ENCODE results near the gene ZNF330. TPM values are rescaled to one million over a fixed set of nuclear protein-coding genes. Genes with fewer than 3 reads are reported as not detected.

Gene ZNF330
- total RNA-seq, 2 experiments from 2014 or later = 34.3 to 60.9 TPM

DNA sequence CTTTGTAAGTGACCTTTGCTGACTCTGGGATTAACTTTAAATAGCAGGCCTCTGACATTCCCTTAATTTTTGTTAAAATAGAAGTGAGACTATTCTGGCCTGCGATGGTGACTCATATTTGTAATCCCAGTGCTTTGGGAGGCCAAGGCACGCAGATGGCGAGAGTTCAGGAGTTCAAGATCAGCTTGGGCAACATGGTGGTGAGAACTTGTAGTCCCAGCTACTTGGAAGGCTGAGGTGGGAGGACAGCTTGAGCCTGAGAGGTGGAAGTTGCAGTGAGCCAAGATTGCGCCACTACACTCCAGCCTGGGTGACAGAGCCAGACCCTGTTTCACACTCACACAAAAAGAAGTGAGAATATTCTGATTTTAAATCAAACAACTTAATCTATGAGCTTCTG is 27.3 kb downstream of the ZNF330 start:
- no peaks in the 10 kb centered on the region for H3K36me3 ChIP-seq (ENCODE audit: insufficient read depth, low read length)
- H3K4me1 ChIP-seq (ENCODE audit: insufficient read depth, low read length, poor library complexity, severe bottlenecking) = no peaks in the 10 kb centered on the region
- H3K9me3 ChIP-seq (ENCODE audit: low read length) = no peaks in the 10 kb centered on the region
- ChIA-PET POLR2A (interaction anchor here (0.6 kb wide), 1 partner anchor 33 kb away, joined by 3 read pairs; no protein-coding TSS in a partner anchor), CTCF (ENCODE audit: unreplicated experiment) (no interaction called here)
- DNase-seq (ENCODE audit: low spot score) = no peak
- intact Hi-C loops (cut with micrococcal nuclease; ENCODE audit: unreplicated experiment) = no loop called here
- no peak overlapping the region for H2AFZ ChIP-seq (ENCODE audit: low read length)
- no peaks in the 10 kb centered on the region for H3K79me2 ChIP-seq (ENCODE audit: insufficient read depth, low read depth, low read length)
- H3K4me3 ChIP-seq (ENCODE audit: low read depth, low read length, poor library complexity, severe bottlenecking) = no peak overlapping the region
- TF ChIP-seq, protein P1, sequence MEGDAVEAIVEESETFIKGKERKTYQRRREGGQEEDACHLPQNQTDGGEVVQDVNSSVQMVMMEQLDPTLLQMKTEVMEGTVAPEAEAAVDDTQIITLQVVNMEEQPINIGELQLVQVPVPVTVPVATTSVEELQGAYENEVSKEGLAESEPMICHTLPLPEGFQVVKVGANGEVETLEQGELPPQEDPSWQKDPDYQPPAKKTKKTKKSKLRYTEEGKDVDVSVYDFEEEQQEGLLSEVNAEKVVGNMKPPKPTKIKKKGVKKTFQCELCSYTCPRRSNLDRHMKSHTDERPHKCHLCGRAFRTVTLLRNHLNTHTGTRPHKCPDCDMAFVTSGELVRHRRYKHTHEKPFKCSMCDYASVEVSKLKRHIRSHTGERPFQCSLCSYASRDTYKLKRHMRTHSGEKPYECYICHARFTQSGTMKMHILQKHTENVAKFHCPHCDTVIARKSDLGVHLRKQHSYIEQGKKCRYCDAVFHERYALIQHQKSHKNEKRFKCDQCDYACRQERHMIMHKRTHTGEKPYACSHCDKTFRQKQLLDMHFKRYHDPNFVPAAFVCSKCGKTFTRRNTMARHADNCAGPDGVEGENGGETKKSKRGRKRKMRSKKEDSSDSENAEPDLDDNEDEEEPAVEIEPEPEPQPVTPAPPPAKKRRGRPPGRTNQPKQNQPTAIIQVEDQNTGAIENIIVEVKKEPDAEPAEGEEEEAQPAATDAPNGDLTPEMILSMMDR (conservative IDR thresholded peaks at IDR 0.05; ENCODE audit: low read length) = no peak
- TF ChIP-seq EZH2phosphoT487 (IDR thresholded peaks at IDR 0.05; ENCODE audit: borderline replicate concordance, low read depth, low read length) = no peak
- H3K27ac ChIP-seq (ENCODE audit: low read depth, low read length, poor library complexity, severe bottlenecking) = no peak overlapping the region
- H4K20me1 ChIP-seq (ENCODE audit: insufficient read depth, low read length) = no peaks in the 10 kb centered on the region
- no TSS peak for BruUV-seq (replicated peaks)
- H3K4me2 ChIP-seq (ENCODE audit: low read length) = no peak overlapping the region
- no peaks in the 10 kb centered on the region for H3K9me2 ChIP-seq (ENCODE audit: insufficient read depth, low read length)

DNA sequence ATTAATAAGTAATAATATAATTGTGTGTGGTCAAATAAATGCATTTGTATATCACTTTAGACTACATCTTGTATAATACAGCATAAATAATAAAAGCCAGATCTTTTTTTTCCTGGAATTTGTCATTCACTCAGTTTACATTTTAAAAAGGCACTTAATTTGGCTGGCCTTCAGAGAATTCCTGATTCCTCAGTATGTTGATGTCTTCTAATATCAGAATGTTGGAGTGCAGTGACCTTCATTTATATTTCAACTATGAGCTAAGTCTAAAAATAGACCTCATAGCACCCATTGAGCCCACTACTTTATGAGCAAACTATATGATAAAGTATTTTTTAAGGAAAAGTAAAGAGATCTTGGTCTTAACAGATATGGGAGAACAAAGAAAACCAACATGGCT is 27.8 kb downstream of the ZNF330 start:
- H3K4me2 ChIP-seq (ENCODE audit: low read length) = no peak overlapping the region
- no peak overlapping the region for H3K4me3 ChIP-seq (ENCODE audit: low read depth, low read length, poor library complexity, severe bottlenecking)
- no peaks in the 10 kb centered on the region for H3K79me2 ChIP-seq (ENCODE audit: insufficient read depth, low read depth, low read length)
- H4K20me1 ChIP-seq (ENCODE audit: insufficient read depth, low read length) = no peaks in the 10 kb centered on the region
- TF ChIP-seq EZH2phosphoT487 (IDR thresholded peaks at IDR 0.05; ENCODE audit: borderline replicate concordance, low read depth, low read length) = no peak
- TF ChIP-seq, protein P1 (conservative IDR thresholded peaks at IDR 0.05; ENCODE audit: low read length) = no peak
- no TSS peak for BruUV-seq (replicated peaks)
- H2AFZ ChIP-seq (ENCODE audit: low read length) = no peak overlapping the region
- H3K27ac ChIP-seq (ENCODE audit: low read depth, low read length, poor library complexity, severe bottlenecking) = no peak overlapping the region
- DNase-seq (ENCODE audit: low spot score) = no peak
- H3K9me3 ChIP-seq (ENCODE audit: low read length) = no peaks in the 10 kb centered on the region
- no peaks in the 10 kb centered on the region for H3K4me1 ChIP-seq (ENCODE audit: insufficient read depth, low read length, poor library complexity, severe bottlenecking)
- H3K9me2 ChIP-seq (ENCODE audit: insufficient read depth, low read length) = no peaks in the 10 kb centered on the region
- POLR2A ChIA-PET = no interaction called here
- intact Hi-C loops (cut with micrococcal nuclease; ENCODE audit: unreplicated experiment) = no loop called here
- CTCF ChIA-PET (ENCODE audit: unreplicated experiment) = no interaction called here
- H3K36me3 ChIP-seq (ENCODE audit: insufficient read depth, low read length) = no peaks in the 10 kb centered on the region

DNA sequence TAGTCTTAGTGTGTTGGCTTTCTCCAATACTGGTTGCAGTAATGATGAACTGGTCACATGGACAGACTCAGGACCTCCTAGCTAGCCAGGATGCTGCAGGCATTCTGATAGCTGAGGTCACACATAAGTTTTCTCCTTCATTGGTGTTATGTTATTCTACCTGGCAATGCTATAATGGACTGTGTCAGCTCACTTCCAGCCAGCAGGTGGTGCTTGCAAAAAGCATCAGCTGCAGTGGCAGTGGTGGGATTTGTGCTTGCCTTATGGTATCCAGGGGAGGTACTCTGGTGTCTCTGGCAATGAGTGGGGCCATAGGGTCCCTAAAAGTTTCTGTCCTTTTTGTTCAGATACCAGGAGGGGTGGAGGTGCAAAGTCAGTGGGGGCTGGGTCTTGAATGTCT is 33.6 kb downstream of the ZNF330 start:
- Histone ChIP-seq H3K4me2 (ENCODE audit: low read length) (no peak overlapping the region), H3K27ac (ENCODE audit: low read depth, low read length, poor library complexity, severe bottlenecking) (no peak overlapping the region), H4K20me1 (ENCODE audit: insufficient read depth, low read length) (no peaks in the 10 kb centered on the region), H3K9me2 (ENCODE audit: insufficient read depth, low read length) (no peaks in the 10 kb centered on the region), H3K36me3 (ENCODE audit: insufficient read depth, low read length) (no peaks in the 10 kb centered on the region), H2AFZ (ENCODE audit: low read length) (no peak overlapping the region), H3K9me3 (ENCODE audit: low read length) (no peaks in the 10 kb centered on the region), H3K4me3 (ENCODE audit: low read depth, low read length, poor library complexity, severe bottlenecking) (no peak overlapping the region), H3K79me2 (ENCODE audit: insufficient read depth, low read depth, low read length) (no peaks in the 10 kb centered on the region), H3K4me1 (ENCODE audit: insufficient read depth, low read length, poor library complexity, severe bottlenecking) (no peaks in the 10 kb centered on the region)
- POLR2A ChIA-PET = no interaction called here
- intact Hi-C loops (cut with micrococcal nuclease; ENCODE audit: unreplicated experiment) = no loop called here
- TF ChIP-seq, protein P1 (conservative IDR thresholded peaks at IDR 0.05; ENCODE audit: low read length) = peak; percentile 40; the same call in 1 of the 2 replicates
- TF ChIP-seq EZH2phosphoT487 (IDR thresholded peaks at IDR 0.05; ENCODE audit: borderline replicate concordance, low read depth, low read length) = no peak
- no peak for DNase-seq (ENCODE audit: low spot score)
- CTCF ChIA-PET (ENCODE audit: unreplicated experiment) = no interaction called here
- BruUV-seq (replicated peaks) = no TSS peak

Measured in OCI-LY7 (cell line).